GM23338 (cell line): ENCODE measurements around the gene MUTYH. TPM values are rescaled to one million over a fixed set of nuclear protein-coding genes. Genes with fewer than 3 reads are reported as not detected.

Experiments used
- ATAC-seq: fragments of 200-7000 bp; cut with Tn5 transposase; 3 replicates; pipeline ENCODE4 v1.9.1; 2020
- DNase-seq: peaks from one replicate; pipeline ENCODE4 v3.0.0-alpha.2; 2015; ENCODE audit warnings: low spot score
- H2AFZ ChIP-seq: fragments of 200-600 bp; sonication (generic); 2 replicates; pipeline ENCODE4 v1.8.0; 2016; ENCODE audit warnings: antibody characterized with exemption, mild to moderate bottlenecking, moderate library complexity
- H3F3A ChIP-seq: fragments of 200-600 bp; sonication (generic); replicated peaks from 2 replicates; pipeline ENCODE4 v1.8.0; 2017; ENCODE audit warnings: antibody characterized with exemption, mixed run types, low read depth
- H3K27ac ChIP-seq: fragments of 200-600 bp; sonication (generic); 2 replicates; pipeline ENCODE4 v1.6.1; 2016; ENCODE audit warnings: low read depth
- H3K27me3 ChIP-seq: fragments of 200-600 bp; sonication (generic); 2 replicates; pipeline ENCODE4 v1.8.0; 2016; ENCODE audit warnings: mild to moderate bottlenecking, mixed run types, moderate library complexity; ENCODE audit not compliant: insufficient read depth
- H3K36me3 ChIP-seq: fragments of 200-600 bp; sonication (generic); 2 replicates; pipeline ENCODE4 v1.8.0; 2016; ENCODE audit warnings: mild to moderate bottlenecking; ENCODE audit not compliant: insufficient read depth
- H3K4me1 ChIP-seq: fragments of 200-600 bp; sonication (generic); 2 replicates; pipeline ENCODE4 v1.8.0; 2016; ENCODE audit warnings: mild to moderate bottlenecking, moderate library complexity; ENCODE audit not compliant: insufficient read depth
- H3K4me2 ChIP-seq: fragments of 200-600 bp; sonication (generic); 2 replicates; pipeline ENCODE4 v1.7.1; 2017; ENCODE audit warnings: mixed run types
- H3K4me3 ChIP-seq: fragments of 200-600 bp; sonication (generic); 2 replicates; pipeline ENCODE4 v1.6.1; 2016; ENCODE audit warnings: mixed run types
- H3K79me2 ChIP-seq: fragments of 200-600 bp; sonication (generic); replicated peaks from 2 replicates; pipeline ENCODE4 v1.8.0; 2017; ENCODE audit warnings: mild to moderate bottlenecking; ENCODE audit not compliant: insufficient read depth
- H3K9me2 ChIP-seq: fragments of 200-600 bp; sonication (generic); 2 replicates; pipeline ENCODE4 v1.8.0; 2017; ENCODE audit not compliant: insufficient read depth
- H4K20me1 ChIP-seq: fragments of 200-600 bp; sonication (generic); replicated peaks from 2 replicates; pipeline ENCODE4 v1.8.0; 2017; ENCODE audit warnings: mild to moderate bottlenecking; ENCODE audit not compliant: insufficient read depth
- H3K27ac Mint-ChIP-seq: 2 replicates; pipeline ENCODE4 v1.8.0; 2020; ENCODE audit warnings: inconsistent platforms, mild to moderate bottlenecking, moderate library complexity, mixed read lengths
- H3K27me3 Mint-ChIP-seq: 3 replicates; pipeline ENCODE4 v1.8.0; 2022; ENCODE audit warnings: low read depth, mild to moderate bottlenecking, moderate library complexity, mixed read lengths, inconsistent platforms; ENCODE audit not compliant: insufficient read depth, poor library complexity
- H3K36me3 Mint-ChIP-seq: 3 replicates; pipeline ENCODE4 v1.8.0; 2021; ENCODE audit warnings: low read depth, mild to moderate bottlenecking, inconsistent platforms, moderate library complexity, mixed read lengths
- H3K4me1 Mint-ChIP-seq: 3 replicates; pipeline ENCODE4 v1.8.0; 2020; ENCODE audit warnings: mild to moderate bottlenecking, inconsistent platforms, mixed read lengths
- H3K4me3 Mint-ChIP-seq: 3 replicates; pipeline ENCODE4 v1.8.0; 2021; ENCODE audit warnings: moderate library complexity, mild to moderate bottlenecking, inconsistent platforms, mixed read lengths
- H3K9me3 Mint-ChIP-seq: 3 replicates; pipeline ENCODE4 v1.8.0; 2020; ENCODE audit warnings: moderate library complexity, mild to moderate bottlenecking, inconsistent platforms, mixed read lengths
- EZH2 ChIP-seq: fragments of 200-600 bp; sonication (generic); IDR thresholded peaks from one replicate; pipeline ENCODE4 v1.8.0; 2017; ENCODE audit warnings: antibody characterized with exemption, mild to moderate bottlenecking, low read depth; ENCODE audit not compliant: unreplicated experiment
- JUNB ChIP-seq: IDR thresholded peaks from one replicate; pipeline ENCODE4 v1.6.1; 2016; ENCODE audit warnings: antibody characterized with exemption; ENCODE audit not compliant: unreplicated experiment
- NANOG ChIP-seq: IDR thresholded peaks from 2 replicates; pipeline ENCODE4 v1.6.1; 2016; ENCODE audit warnings: antibody characterized with exemption, borderline replicate concordance
- polyA plus RNA-seq: library from polyadenylated mRNA; unstranded; fragments of >200 nt; fragmentation: Nextera tagmentation; extraction: Ambion mirVana; gene quantifications from 2 replicates; pipeline ENCODE4 v1.2.1, GENCODE V29; 2016
- total RNA-seq: library from RNA; depleted of rRNA; stranded (reverse); fragments of >200 nt; shearing (Covaris generic); gene quantifications from 2 replicates; pipeline ENCODE4 v1.2.3, GENCODE V29; 2014
- TF ChIP-seq, protein P1 (sequence below): fragments of 250-450 bp; sonication (Bioruptor Pico); IDR thresholded peaks from 2 replicates; pipeline ENCODE4 v1.5.0; 2020; ENCODE audit warnings: mild to moderate bottlenecking, moderate library complexity
- TF ChIP-seq, protein P2 (sequence below): IDR thresholded peaks from one replicate; pipeline ENCODE4 v1.6.1; 2018; ENCODE audit warnings: antibody characterized with exemption; ENCODE audit not compliant: unreplicated experiment

MUTYH gene
- total and polyA plus RNA-seq, 2 experiments from 2014 or later, result 47.9 to 67.4 TPM

DNA sequence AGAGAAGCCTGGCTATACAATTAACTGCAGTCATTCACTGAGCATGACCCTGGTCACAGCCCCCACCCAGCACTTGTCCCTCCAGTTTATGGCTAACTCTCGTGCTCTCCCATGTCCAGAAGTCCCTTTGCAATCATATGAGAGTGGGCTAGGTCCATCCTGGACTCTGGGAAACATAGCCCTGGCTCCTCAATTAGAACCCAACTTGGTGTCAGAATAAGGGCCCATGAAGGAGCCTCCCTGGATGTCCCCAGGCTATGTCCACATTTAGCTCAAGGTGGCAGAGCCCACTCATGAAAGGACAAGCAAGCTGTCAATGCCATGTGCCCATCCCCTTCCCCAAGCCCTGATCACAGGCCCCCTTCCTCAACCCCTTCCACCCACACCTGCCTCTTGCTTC lies 40.9 kb downstream of the MUTYH start (continued):
- TF ChIP-seq, protein P1, sequence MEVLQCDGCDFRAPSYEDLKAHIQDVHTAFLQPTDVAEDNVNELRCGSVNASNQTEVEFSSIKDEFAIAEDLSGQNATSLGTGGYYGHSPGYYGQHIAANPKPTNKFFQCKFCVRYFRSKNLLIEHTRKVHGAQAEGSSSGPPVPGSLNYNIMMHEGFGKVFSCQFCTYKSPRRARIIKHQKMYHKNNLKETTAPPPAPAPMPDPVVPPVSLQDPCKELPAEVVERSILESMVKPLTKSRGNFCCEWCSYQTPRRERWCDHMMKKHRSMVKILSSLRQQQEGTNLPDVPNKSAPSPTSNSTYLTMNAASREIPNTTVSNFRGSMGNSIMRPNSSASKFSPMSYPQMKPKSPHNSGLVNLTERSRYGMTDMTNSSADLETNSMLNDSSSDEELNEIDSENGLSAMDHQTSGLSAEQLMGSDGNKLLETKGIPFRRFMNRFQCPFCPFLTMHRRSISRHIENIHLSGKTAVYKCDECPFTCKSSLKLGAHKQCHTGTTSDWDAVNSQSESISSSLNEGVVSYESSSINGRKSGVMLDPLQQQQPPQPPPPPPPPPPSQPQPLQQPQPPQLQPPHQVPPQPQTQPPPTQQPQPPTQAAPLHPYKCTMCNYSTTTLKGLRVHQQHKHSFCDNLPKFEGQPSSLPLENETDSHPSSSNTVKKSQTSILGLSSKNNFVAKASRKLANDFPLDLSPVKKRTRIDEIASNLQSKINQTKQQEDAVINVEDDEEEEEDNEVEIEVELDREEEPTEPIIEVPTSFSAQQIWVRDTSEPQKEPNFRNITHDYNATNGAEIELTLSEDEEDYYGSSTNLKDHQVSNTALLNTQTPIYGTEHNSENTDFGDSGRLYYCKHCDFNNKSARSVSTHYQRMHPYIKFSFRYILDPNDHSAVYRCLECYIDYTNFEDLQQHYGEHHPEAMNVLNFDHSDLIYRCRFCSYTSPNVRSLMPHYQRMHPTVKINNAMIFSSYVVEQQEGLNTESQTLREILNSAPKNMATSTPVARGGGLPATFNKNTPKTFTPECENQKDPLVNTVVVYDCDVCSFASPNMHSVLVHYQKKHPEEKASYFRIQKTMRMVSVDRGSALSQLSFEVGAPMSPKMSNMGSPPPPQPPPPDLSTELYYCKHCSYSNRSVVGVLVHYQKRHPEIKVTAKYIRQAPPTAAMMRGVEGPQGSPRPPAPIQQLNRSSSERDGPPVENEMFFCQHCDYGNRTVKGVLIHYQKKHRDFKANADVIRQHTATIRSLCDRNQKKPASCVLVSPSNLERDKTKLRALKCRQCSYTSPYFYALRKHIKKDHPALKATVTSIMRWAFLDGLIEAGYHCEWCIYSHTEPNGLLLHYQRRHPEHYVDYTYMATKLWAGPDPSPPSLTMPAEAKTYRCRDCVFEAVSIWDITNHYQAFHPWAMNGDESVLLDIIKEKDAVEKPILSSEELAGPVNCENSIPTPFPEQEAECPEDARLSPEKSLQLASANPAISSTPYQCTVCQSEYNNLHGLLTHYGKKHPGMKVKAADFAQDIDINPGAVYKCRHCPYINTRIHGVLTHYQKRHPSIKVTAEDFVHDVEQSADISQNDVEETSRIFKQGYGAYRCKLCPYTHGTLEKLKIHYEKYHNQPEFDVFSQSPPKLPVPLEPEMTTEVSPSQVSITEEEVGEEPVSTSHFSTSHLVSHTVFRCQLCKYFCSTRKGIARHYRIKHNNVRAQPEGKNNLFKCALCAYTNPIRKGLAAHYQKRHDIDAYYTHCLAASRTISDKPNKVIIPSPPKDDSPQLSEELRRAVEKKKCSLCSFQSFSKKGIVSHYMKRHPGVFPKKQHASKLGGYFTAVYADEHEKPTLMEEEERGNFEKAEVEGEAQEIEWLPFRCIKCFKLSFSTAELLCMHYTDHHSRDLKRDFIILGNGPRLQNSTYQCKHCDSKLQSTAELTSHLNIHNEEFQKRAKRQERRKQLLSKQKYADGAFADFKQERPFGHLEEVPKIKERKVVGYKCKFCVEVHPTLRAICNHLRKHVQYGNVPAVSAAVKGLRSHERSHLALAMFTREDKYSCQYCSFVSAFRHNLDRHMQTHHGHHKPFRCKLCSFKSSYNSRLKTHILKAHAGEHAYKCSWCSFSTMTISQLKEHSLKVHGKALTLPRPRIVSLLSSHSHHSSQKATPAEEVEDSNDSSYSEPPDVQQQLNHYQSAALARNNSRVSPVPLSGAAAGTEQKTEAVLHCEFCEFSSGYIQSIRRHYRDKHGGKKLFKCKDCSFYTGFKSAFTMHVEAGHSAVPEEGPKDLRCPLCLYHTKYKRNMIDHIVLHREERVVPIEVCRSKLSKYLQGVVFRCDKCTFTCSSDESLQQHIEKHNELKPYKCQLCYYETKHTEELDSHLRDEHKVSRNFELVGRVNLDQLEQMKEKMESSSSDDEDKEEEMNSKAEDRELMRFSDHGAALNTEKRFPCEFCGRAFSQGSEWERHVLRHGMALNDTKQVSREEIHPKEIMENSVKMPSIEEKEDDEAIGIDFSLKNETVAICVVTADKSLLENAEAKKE (CRISPR knock-in tag), result no peak
- TF ChIP-seq NANOG, result no peak

- H3K27ac Mint-ChIP-seq, result no peak overlapping the region; the same call in 1 of the 2 replicates
- no peak for DNase-seq
- H4K20me1 ChIP-seq, result no peaks in the 10 kb centered on the region
- H3K9me3 Mint-ChIP-seq, result no peaks in the 10 kb centered on the region
- H3K27me3 Mint-ChIP-seq, result no peaks in the 10 kb centered on the region
- no peaks in the 10 kb centered on the region for H3K36me3 Mint-ChIP-seq
- no peak overlapping the region for H3K4me3 Mint-ChIP-seq
- 0 out of 2 replicates have a peak, but pooled peaks cover 5% of the 10 kb centered on the region for H3F3A ChIP-seq
- TF ChIP-seq NANOG, result no peak
- no peak for TF ChIP-seq JUNB
- TF ChIP-seq, protein P2, sequence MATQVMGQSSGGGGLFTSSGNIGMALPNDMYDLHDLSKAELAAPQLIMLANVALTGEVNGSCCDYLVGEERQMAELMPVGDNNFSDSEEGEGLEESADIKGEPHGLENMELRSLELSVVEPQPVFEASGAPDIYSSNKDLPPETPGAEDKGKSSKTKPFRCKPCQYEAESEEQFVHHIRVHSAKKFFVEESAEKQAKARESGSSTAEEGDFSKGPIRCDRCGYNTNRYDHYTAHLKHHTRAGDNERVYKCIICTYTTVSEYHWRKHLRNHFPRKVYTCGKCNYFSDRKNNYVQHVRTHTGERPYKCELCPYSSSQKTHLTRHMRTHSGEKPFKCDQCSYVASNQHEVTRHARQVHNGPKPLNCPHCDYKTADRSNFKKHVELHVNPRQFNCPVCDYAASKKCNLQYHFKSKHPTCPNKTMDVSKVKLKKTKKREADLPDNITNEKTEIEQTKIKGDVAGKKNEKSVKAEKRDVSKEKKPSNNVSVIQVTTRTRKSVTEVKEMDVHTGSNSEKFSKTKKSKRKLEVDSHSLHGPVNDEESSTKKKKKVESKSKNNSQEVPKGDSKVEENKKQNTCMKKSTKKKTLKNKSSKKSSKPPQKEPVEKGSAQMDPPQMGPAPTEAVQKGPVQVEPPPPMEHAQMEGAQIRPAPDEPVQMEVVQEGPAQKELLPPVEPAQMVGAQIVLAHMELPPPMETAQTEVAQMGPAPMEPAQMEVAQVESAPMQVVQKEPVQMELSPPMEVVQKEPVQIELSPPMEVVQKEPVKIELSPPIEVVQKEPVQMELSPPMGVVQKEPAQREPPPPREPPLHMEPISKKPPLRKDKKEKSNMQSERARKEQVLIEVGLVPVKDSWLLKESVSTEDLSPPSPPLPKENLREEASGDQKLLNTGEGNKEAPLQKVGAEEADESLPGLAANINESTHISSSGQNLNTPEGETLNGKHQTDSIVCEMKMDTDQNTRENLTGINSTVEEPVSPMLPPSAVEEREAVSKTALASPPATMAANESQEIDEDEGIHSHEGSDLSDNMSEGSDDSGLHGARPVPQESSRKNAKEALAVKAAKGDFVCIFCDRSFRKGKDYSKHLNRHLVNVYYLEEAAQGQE, result no peak
- TF ChIP-seq EZH2, result no peak
- no peak overlapping the region for H3K4me2 ChIP-seq
- H3K4me1 ChIP-seq, result 0 out of 2 replicates have a peak, but pooled peaks cover 9% of the 10 kb centered on the region
- no peaks in the 10 kb centered on the region for H3K27me3 ChIP-seq
- no peak overlapping the region for H3K27ac ChIP-seq
- ATAC-seq, result no peak; the same call in 2 of the 3 replicates
- H3K36me3 ChIP-seq, result no peaks in the 10 kb centered on the region
- H2AFZ ChIP-seq, result peak overlapping the region; percentile 87
- no peaks in the 10 kb centered on the region for H3K9me2 ChIP-seq
- H3K4me3 ChIP-seq, result no peak overlapping the region
- H3K79me2 ChIP-seq, result no peaks in the 10 kb centered on the region
- H3K4me1 Mint-ChIP-seq, result peaks cover 17% of the 10 kb centered on the region
Observed at GRCh38 chr1:45297666-45298356, 42.4 kb downstream of the MUTYH start.
